Coronary artery (tissue), 2 donors: Measurements from ENCODE around the gene KRTAP5-5.
"Not testable (repeated sequence)": the region's sequence is repeated elsewhere in the genome, so short reads cannot be mapped to it uniquely, and the experiment has no call there.

Experiments
- DNase-seq: peaks from one replicate; pipeline ENCODE4 v3.0.0-alpha.2; 2017; ENCODE audit warnings: low spot score
- H3K27ac ChIP-seq, 2 donors: fragments of 200-600 bp; sonication (generic); one replicate each; pipeline ENCODE4 v1.5.1; 2016 to 2019
- H3K4me3 ChIP-seq: fragments of 200-600 bp; sonication (generic); 2 replicates; pipeline ENCODE4 v1.5.1; 2016; ENCODE audit warnings: mild to moderate bottlenecking, moderate library complexity
- CTCF ChIP-seq: fragments of 200-600 bp; sonication (generic); IDR thresholded peaks from one replicate; pipeline ENCODE4 v1.5.1; 2019; ENCODE audit warnings: antibody characterized with exemption

Gene KRTAP5-5

GRCh38 chr11:1604711-1605110 lies 24.9 kb upstream of the KRTAP5-5 start:
- TF ChIP-seq CTCF = no peak
- Histone ChIP-seq H3K27ac (no peak overlapping the region), H3K4me3 (no peak overlapping the region)
- DNase-seq = no peak

DNA sequence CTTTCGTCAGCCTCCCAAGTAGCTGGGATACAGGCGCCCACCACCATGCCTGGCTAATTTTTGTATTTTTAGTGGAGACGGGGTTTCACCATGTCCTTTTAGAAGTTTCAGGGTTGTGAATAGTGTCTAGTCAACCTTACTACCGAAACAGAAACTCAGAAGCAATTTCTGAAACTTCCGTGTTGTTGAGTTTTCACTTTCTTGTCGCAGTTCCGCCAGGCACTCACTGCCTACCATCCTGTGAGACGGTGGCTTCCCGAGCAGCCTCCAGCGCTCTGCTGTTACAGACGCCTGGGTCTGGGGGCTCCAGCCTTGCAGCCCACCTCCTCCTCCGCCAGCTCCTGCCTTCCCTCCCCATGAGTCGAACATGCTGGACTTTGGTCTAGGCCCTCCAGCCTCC lies 23.7 kb upstream of the KRTAP5-5 start:
- not testable (repeated sequence) for H3K27ac ChIP-seq, H3K4me3 ChIP-seq, DNase-seq

- H3K27ac ChIP-seq, DNase-seq, H3K4me3 ChIP-seq: not testable (repeated sequence)
These were observed 22.3 kb upstream of the KRTAP5-5 start for GRCh38 chr11:1607156-1607845.

DNA sequence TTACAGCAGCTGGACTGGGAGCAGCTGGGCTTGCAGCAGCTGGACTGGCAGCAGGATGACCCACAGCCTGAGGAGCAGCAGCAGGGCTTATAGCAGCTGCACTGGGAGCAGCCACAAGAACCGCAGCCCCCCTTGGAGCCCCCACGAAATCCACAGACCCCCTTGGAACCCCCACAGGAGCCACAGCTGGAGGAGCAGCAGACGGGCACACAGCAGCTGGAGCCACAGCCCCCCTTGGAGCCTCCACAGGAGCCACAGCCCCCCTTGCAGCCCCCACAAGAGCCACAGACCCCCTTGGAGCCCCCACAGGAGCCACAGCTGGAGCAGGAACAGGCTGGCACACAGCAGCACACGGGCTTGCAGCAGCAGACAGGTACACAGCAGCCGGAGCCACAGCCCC lies 21.7 kb upstream of the KRTAP5-5 start:
- H3K27ac ChIP-seq, H3K4me3 ChIP-seq, DNase-seq: not testable (repeated sequence)

DNA sequence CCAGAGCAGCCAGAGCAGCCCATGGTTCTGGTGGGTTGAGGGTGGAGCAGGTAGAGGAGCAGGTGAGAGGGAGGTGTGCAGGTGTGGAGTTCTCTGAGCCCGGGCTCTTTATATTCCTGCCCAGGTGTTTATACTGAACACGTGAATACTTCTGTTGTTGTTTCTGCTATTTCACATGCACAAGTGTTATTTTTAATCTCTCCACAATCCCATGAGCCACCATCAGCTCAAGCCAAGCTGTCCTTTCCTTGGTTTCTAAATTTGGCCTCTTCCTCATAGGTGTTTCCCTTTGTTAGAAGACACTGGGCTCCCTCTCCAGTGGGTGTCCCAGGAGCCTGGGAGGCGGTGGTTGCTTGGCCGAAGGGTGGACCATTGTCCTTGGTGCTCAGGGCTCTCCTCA lies 21.2 kb upstream of the KRTAP5-5 start, which contains the start of gene KRTAP5-3:
Gene KRTAP5-3, minus strand, starts transcription at position 101 of the 400 bp plus-strand sequence. Its CDS starts 78 bp downstream, at position 23.
- H3K4me3 ChIP-seq = no peak within 1 kb of the TSS

DNA sequence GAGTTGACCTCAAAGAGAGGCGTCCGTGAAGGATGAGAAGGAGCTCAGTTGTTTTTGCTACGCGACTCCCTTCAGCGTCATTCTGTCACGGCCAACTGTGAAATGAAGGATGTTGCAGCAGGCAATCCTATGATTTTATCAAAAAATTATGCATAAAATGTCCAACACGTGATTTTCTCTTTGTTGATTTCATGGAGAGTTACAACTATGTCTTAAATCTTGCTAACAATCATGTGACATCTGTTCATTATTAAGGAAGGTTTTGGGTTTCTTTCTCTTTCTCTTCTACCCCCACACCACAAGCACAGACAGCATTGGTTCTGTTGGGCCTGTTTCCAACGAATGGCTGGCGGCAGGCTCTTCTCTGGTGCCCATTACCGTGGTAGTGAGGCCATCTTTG lies 11.3 kb upstream of the KRTAP5-5 start:
- Histone ChIP-seq H3K4me3 (no peak overlapping the region), H3K27ac (no peak overlapping the region)
- TF ChIP-seq CTCF = no peak
- no peak for DNase-seq

More for the DNA sequence above, 21.2 kb upstream of the KRTAP5-5 start, which contains the start of gene KRTAP5-3:
- DNase-seq = no peak
- no peak within 1 kb of the TSS for H3K27ac ChIP-seq
- no peak for TF ChIP-seq CTCF

DNA sequence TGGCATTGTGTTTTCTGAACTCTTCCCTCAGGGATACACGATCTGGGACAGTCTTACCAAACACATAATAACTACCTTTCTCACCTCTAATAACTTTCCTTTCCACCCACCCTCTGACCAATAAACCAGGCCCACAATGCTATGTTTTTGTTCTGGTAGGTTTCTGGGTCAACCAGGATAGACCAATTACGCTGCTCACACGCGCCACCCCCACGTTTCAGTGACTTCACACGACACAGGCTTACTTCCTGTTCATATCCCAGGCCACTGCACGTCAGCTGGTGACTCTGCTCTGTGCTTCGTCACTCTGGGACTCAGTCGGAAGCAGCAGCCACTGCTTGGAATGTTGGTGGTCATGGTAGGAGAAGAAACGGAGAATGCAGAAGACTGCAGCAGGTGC lies 10.1 kb upstream of the KRTAP5-5 start:
- no peak for TF ChIP-seq CTCF
- H3K27ac ChIP-seq = no peak overlapping the region
- DNase-seq = no peak
- H3K4me3 ChIP-seq = no peak overlapping the region

GRCh38 chr11:1622086-1622485 lies 7.5 kb upstream of the KRTAP5-5 start, which contains the start of gene KRTAP5-4:
Gene KRTAP5-4, minus strand, starts transcription at chr11:1622138. Its CDS starts 45 bp downstream, at chr11:1622093.
- Histone ChIP-seq H3K27ac (no peak within 1 kb of the TSS), H3K4me3 (no peak within 1 kb of the TSS)
- no peak for TF ChIP-seq CTCF
- DNase-seq = no peak
